Measurements from ENCODE around the gene ADCY7.
A peak's percentile ranks its signal among the peaks of the same experiment; 100 is the strongest.

The ADCY7 gene

GRCh38 chr16:50310308-50311133 lies 44.2 kb downstream of the ADCY7 start:
- DNase-seq (ENCODE audit: low read depth in 1 of 2, low spot score in 1 of 2) = peak in 1 of 2 donors; percentile 4

- DNase-seq (ENCODE audit: low read depth in 1 of 2, low spot score in 1 of 2) = no peak
Measured at GRCh38 chr16:50311134-50311528, 44.8 kb downstream of the ADCY7 start.

GRCh38 chr16:50311891-50312501 lies 45.6 kb downstream of the ADCY7 start:
- no peak for DNase-seq (ENCODE audit: low read depth in 1 of 2, low spot score in 1 of 2)

- peak; percentile 2 to 10 for DNase-seq (ENCODE audit: low read depth in 1 of 2, low spot score in 1 of 2)
Measured at GRCh38 chr16:50313596-50314478, 47.5 kb downstream of the ADCY7 start.

GRCh38 chr16:50314665-50315064 lies 48.3 kb downstream of the ADCY7 start:
- no peak for DNase-seq (ENCODE audit: low read depth in 1 of 2, low spot score in 1 of 2)

- peak in 1 of 2 donors; percentile 3 for DNase-seq (ENCODE audit: low read depth in 1 of 2, low spot score in 1 of 2)
Measured at GRCh38 chr16:50315346-50315997, 49.1 kb downstream of the ADCY7 start.

GRCh38 chr16:50316102-50316847 lies 49.9 kb downstream of the ADCY7 start:
- DNase-seq (ENCODE audit: low read depth in 1 of 2, low spot score in 1 of 2) = no peak

- DNase-seq (ENCODE audit: low read depth in 1 of 2, low spot score in 1 of 2) = no peak
Measured at GRCh38 chr16:50316848-50317630, 50.7 kb downstream of the ADCY7 start.

- DNase-seq (ENCODE audit: low read depth in 1 of 2, low spot score in 1 of 2) = no peak
Measured at GRCh38 chr16:50318796-50319578, 52.6 kb downstream of the ADCY7 start.

GRCh38 chr16:50320310-50320709 lies 54.0 kb downstream of the ADCY7 start:
- DNase-seq (ENCODE audit: low read depth in 1 of 2, low spot score in 1 of 2) = no peak

GRCh38 chr16:50322333-50322732 lies 56.0 kb downstream of the ADCY7 start:
- no peak for DNase-seq (ENCODE audit: low read depth in 1 of 2, low spot score in 1 of 2)

- DNase-seq (ENCODE audit: low read depth in 1 of 2, low spot score in 1 of 2) = no peak
Measured at GRCh38 chr16:50323335-50324011, 57.1 kb downstream of the ADCY7 start.

GRCh38 chr16:50324345-50324744 lies 58.0 kb downstream of the ADCY7 start:
- no peak for DNase-seq (ENCODE audit: low read depth in 1 of 2, low spot score in 1 of 2)

GRCh38 chr16:50326264-50326663 lies 59.9 kb downstream of the ADCY7 start:
- DNase-seq (ENCODE audit: low read depth in 1 of 2, low spot score in 1 of 2) = no peak

- DNase-seq (ENCODE audit: low read depth in 1 of 2, low spot score in 1 of 2) = peak in 1 of 2 donors; percentile 43
Measured at GRCh38 chr16:50326835-50327465, 60.6 kb downstream of the ADCY7 start.

- no peak for DNase-seq (ENCODE audit: low read depth in 1 of 2, low spot score in 1 of 2)
Measured at GRCh38 chr16:50329446-50330189, 63.3 kb downstream of the ADCY7 start.

- DNase-seq (ENCODE audit: low read depth in 1 of 2, low spot score in 1 of 2) = no peak
Measured at GRCh38 chr16:50331570-50331969, 65.2 kb downstream of the ADCY7 start.
